Pancreas (tissue), 10 donors: ENCODE results near the gene ARL1. TPM values are rescaled to one million over a fixed set of nuclear protein-coding genes. Genes with fewer than 3 reads are reported as not detected.

Experiments
- ATAC-seq, 4 donors: fragments of 200-7000 bp; cut with Tn5 transposase; one replicate each; pipeline versions ENCODE4 v1.8.0 to v1.9.1; 2020; ENCODE audit warnings: mild to moderate bottlenecking in 4 of 4, moderate library complexity in 4 of 4
- DNase-seq, 6 donors: peaks; one replicate each; pipeline ENCODE4 v3.0.0-alpha.2; 2020
- FAIRE-seq: peaks from 2 replicates; lab custom pipeline; 2012; peaks lifted over from hg19 to GRCh38; lab: Jason Lieb, UNC
- H3K27ac ChIP-seq, 4 donors: fragments of 200-600 bp; sonication (generic); 1 replicate in 3 of 4; 2 replicates in 1 of 4; pipeline versions ENCODE4 v1.5.0 to v1.8.0; 2020
- H3K27me3 ChIP-seq, 4 donors: fragments of 200-600 bp; one replicate each; pipeline ENCODE4 v1.8.0; 2021
- H3K36me3 ChIP-seq, 3 donors: fragments of 200-600 bp; sonication (generic) in 1 of 3; one replicate each; pipeline versions ENCODE4 v1.5.0 to v1.8.0; 2020 to 2021
- H3K4me1 ChIP-seq, 3 donors: fragments of 200-600 bp; one replicate each; pipeline ENCODE4 v1.8.0; 2021
- H3K4me3 ChIP-seq, 4 donors: fragments of 200-600 bp; sonication (generic) in 2 of 4; one replicate each; pipeline versions ENCODE4 v1.5.0 to v1.8.0; 2020 to 2021
- H3K9me3 ChIP-seq, 4 donors: fragments of 200-600 bp; one replicate each; pipeline ENCODE4 v1.8.0; 2021
- CTCF ChIP-seq, 4 donors: fragments of 200-600 bp; sonication (generic) in 3 of 4; IDR thresholded peaks; one replicate each; pipeline versions ENCODE4 v1.5.0 to v1.8.0; 2021; ENCODE audit warnings: antibody characterized with exemption in 4 of 4
- WGBS, 2 donors: extraction: QIAGEN DNeasy Blood & Tissue Kit; methylation state at CpG; one replicate each; pipeline ENCODE4 v1.1.7; 2013; 5-methylcytosine and 5-hydroxymethylcytosine counted together
- intact Hi-C, 3 donors: fragments of 100-400 bp; cut with DNase I; formaldehyde crosslinking; loops; one replicate each; pipeline versions ENCODE4 v1.11.1 to v1.14.2; 2022
- polyA plus RNA-seq, 2 donors: library from polyadenylated mRNA; stranded (reverse); fragments of 200-250 nt; gene quantifications; one replicate each; pipeline ENCODE4 v1.2.3, GENCODE V29; 2013
- total RNA-seq, 6 donors: library from RNA; stranded (reverse); fragmentation: NEBNext Ultra II Directional in 4 of 6; extraction: Animal tissue kit (Norgen Biotek cat#: 25700) in 4 of 6; gene quantifications; one replicate each; pipeline versions ENCODE4 v1.2.1 to v1.2.4, GENCODE V29; 2021 to 2023
- donor health status: healthy with polysubstance abuse.
- donor health status: DM: no; HTN: no; CAD: no; lungs with moderate emphysema.
- donor health status: DM: no; HTN: no; CAD: no.
- donor health status: control.
- donor health status: control.
- donor health status: Bipolar disorder and iron deficiency.
- donor health status: DM: yes; HTN: yes; CAD: no.
- donor health status: DM: no; HTN: no; CAD: no.
- donor health status: DM: no; HTN: no; CAD: no.
- donor health status: DM: yes; HTN: yes; CAD: no.

ARL1 gene
- total and polyA plus RNA-seq, 8 donors, result 16.0 to 65.8 (median 51.7) TPM

GRCh38 chr12:101372431-101372830 lies 35.1 kb downstream of the ARL1 start:
- Histone ChIP-seq H3K4me3 (no peak overlapping the region), H3K4me1 (no peaks in the 10 kb centered on the region), H3K27me3 (no peaks in the 10 kb centered on the region), H3K36me3 (peaks cover 0 to 53% (median under 1%) of the 10 kb centered on the region in 3 donors), H3K9me3 (no peaks in the 10 kb centered on the region), H3K27ac (no peak overlapping the region)
- no peak for TF ChIP-seq CTCF (IDR thresholded peaks at IDR 0.05)
- no peak for FAIRE-seq
- no peak for ATAC-seq
- 92 to 93% methylated on average over 1 of the region's 1 CpG for WGBS, 2 donors
- no peak for DNase-seq
- intact Hi-C loops, result no loop called here

DNA sequence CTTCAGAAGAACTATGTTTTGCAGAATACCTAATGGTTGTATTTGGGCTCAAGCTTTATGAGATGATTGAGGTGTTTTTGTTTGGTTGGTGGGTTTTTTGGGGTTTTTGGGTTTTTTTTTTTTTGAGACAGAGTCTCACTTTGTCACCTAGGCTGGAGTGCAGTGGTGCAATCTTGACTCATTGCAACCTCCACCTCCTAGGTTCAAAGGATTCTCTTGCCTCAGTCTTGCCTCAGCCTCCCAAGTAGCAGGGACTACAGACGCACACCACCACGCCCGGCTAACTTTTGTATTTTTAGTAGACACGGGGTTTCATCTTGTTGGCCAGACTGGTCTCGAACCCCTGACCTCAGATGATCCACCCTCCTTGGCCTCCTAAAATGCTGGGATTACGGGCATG lies 39.6 kb downstream of the ARL1 start:
- no peak for DNase-seq
- Histone ChIP-seq H3K27me3 (no peaks in the 10 kb centered on the region), H3K4me1 (no peaks in the 10 kb centered on the region), H3K27ac (no peak overlapping the region), H3K9me3 (no peaks in the 10 kb centered on the region), H3K4me3 (no peak overlapping the region), H3K36me3 (peaks cover 3 to 59% (median 4%) of the 10 kb centered on the region in 3 donors)
- TF ChIP-seq CTCF (IDR thresholded peaks at IDR 0.05), result no peak
- ATAC-seq, result no peak
- 94 to 97% methylated on average over 6 of the region's 6 CpGs for WGBS, 2 donors
- intact Hi-C loops, result no loop called here
- FAIRE-seq, result no peak

DNA sequence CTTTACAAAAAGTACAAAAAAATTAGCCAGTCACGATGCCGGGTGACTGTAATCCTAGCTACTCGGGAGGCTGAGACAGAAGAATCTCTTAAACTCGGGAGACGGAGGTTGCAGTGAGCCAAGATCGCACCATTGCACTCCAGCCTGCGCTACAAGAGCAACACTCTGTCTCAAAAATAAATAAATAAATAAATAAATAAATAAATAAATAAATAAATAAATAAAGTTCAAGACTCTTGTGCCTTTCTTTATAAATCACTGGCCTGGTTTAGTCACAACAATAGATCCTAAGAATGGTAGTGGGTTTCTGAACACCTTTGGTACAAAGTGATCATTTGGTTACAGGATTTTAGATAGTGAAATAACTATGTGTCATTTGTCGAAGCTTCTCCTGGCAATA lies 46.1 kb downstream of the ARL1 start:
- peaks cover 0 to 35% (median 4%) of the 10 kb centered on the region in 3 donors for H3K36me3 ChIP-seq
- DNase-seq (no peak), FAIRE-seq (no peak), ATAC-seq (no peak)
- WGBS, 2 donors, result 83 to 100% methylated on average over 8 of the region's 8 CpGs
- H3K27ac ChIP-seq, result no peak overlapping the region
- H3K4me3 ChIP-seq, result no peak overlapping the region
- TF ChIP-seq CTCF (IDR thresholded peaks at IDR 0.05), result no peak
- intact Hi-C loops, result no loop called here
- H3K9me3 ChIP-seq, result no peaks in the 10 kb centered on the region
- no peaks in the 10 kb centered on the region for H3K27me3 ChIP-seq
- H3K4me1 ChIP-seq, result no peaks in the 10 kb centered on the region

DNA sequence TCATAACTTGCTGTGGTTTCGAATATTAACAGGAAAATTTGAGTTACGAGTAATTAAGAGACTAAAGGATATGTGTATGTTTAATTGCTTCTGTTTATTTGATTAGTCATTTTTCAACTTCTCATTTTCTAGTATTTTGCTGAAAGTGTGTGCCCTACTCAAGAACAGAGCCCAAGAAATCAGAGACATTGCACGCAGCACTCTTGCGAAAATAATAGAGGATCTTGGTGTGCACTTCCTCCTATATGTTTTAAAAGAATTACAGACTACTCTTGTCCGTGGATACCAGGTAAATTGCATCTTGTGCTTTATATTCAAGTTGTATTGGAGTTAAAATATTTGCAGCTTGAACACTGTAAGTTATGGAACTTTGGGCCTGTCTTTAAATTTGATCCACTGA lies 50.8 kb downstream of the ARL1 start:
- FAIRE-seq (no peak), DNase-seq (no peak), ATAC-seq (no peak)
- no peak for TF ChIP-seq CTCF (IDR thresholded peaks at IDR 0.05)
- H3K4me1 ChIP-seq, result no peaks in the 10 kb centered on the region
- no peaks in the 10 kb centered on the region for H3K9me3 ChIP-seq
- no peak overlapping the region for H3K27ac ChIP-seq
- H3K4me3 ChIP-seq, result no peak overlapping the region
- 91 to 93% methylated on average over 5 of the region's 5 CpGs for WGBS, 2 donors
- H3K36me3 ChIP-seq, result peaks cover 0 to 18% (median 0%) of the 10 kb centered on the region in 3 donors
- no peaks in the 10 kb centered on the region for H3K27me3 ChIP-seq
- intact Hi-C loops, result no loop called here

GRCh38 chr12:101351682-101352081 lies 55.9 kb downstream of the ARL1 start:
- FAIRE-seq, result no peak
- 96 to 98% methylated on average over 4 of the region's 4 CpGs for WGBS, 2 donors

More at GRCh38 chr12:101351682-101352081, 55.9 kb downstream of the ARL1 start:
- no peak overlapping the region for H3K4me3 ChIP-seq
- no peak overlapping the region for H3K27ac ChIP-seq
- H3K4me1 ChIP-seq, result no peaks in the 10 kb centered on the region
- peaks cover 2 to 13% (median 4%) of the 10 kb centered on the region in 3 donors for H3K36me3 ChIP-seq
- intact Hi-C loops, result no loop called here
- H3K27me3 ChIP-seq, result no peaks in the 10 kb centered on the region
- H3K9me3 ChIP-seq, result no peaks in the 10 kb centered on the region
- ATAC-seq, result no peak
- no peak for DNase-seq
- TF ChIP-seq CTCF (IDR thresholded peaks at IDR 0.05), result no peak
